Right renal cortex interstitium (tissue), 3 donors: ENCODE results near the gene MAOA. TPM values are rescaled to one million over a fixed set of nuclear protein-coding genes. Genes with fewer than 3 reads are reported as not detected.
"Not testable (repeated sequence)": the region's sequence is repeated elsewhere in the genome, so short reads cannot be mapped to it uniquely, and the experiment has no call there.

ENCODE experiments used
- DNase-seq, 3 donors: peaks; one replicate each; pipeline ENCODE4 v3.0.0-alpha.2; 2013; ENCODE audit warnings: low read depth in 3 of 3, low spot score in 2 of 3
- polyA plus RNA-seq, 3 donors: library from polyadenylated mRNA; unstranded; fragments of 120-200 nt; gene quantifications; one replicate each; pipeline ENCODE4 v1.2.1, GENCODE V29; 2013; ENCODE audit not compliant: insufficient read length in 3 of 3

MAOA gene
- polyA plus RNA-seq, 3 donors = 17.9 to 29.4 (median 19.0) TPM

DNA sequence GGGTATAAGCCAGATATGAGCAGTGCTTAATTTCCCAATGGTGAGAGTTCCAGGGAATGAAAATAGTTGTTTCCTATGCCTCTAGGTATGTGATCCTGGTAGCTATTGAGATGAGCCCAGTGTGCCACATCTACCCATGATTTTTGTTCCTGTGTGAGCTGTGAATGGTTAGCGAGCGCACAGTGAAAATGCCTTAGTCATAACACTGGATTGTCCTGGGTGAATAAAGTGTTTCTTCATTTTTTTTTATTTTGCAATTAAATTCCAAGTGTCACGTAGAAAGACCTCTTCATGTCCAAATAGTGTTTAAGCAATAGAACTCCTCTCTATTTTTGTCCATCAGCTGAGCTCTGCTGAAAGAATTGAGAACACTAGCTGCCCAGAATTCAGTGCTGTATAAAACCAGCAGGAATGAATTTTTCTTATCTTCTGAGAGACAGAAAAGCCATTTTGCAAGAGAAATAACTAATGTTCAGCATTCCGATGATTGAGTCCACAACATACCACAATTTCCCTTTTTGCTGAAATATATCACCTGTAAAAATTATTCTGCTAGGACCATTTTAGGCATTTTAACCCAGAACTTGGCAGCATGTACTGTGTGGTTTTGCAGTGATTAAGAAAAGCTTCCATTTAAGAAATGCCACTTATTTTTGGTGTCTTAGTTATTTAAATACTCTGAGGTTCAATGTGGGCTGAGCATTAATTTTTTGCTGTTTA is 5.6 kb downstream of the MAOA start:
- no peak for DNase-seq

GRCh38 chrX:43663173-43663572 is 7.1 kb downstream of the MAOA start:
- no peak for DNase-seq

- DNase-seq = no peak
Measured at GRCh38 chrX:43664258-43664657, 8.2 kb downstream of the MAOA start.

DNA sequence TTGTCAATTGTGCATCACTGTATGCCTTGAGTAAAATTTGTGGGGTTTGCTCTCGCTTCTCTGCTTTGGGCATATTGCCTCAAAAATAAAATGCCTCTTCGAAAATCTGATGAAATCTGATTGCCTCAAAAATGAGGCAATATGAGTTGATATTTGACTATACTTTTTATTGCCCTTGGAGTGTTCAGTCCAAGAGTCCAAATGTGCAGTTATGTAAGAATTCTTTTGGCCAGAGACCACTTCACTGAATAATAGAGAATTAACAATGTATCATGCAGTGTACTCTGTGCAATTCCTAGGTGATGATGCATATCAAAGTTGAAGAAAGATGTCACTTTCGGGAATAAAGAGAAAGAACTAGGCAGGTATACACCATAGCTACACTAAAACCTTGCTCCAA is 8.6 kb downstream of the MAOA start:
- no peak for DNase-seq

GRCh38 chrX:43666311-43666912 is 10.3 kb downstream of the MAOA start:
- no peak for DNase-seq

DNA sequence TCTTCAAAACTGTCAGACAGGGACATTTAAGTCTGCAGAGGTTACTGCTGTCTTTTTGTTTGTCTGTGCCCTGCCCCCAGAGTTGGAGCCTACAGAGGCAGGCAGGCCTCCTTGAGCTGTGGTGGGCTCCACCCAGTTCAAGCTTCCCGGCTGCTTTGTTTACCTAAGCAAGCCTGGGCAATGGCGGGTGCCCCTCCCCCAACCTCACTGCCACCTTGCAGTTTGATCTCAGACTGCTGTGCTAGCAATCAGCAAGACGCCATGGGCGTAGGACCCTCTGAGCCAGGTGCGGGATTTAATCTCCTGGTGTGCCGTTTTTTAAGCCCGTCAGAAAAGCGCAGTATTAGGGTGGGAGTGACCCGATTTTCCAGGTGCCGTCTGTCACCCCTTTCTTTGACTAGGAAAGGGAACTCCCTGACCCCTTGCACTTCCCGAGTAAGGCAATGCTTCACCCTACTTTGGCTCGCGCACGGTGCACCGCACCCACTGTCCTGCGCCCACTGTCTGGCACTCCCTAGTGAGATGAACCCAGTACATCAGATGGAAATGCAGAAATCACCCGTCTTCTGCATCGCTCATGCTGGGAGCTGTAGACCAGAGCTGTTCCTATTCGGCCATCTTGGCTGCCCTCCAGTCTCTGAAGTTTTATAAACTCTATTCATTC is 20.0 kb downstream of the MAOA start:
- not testable (repeated sequence) for DNase-seq

DNA sequence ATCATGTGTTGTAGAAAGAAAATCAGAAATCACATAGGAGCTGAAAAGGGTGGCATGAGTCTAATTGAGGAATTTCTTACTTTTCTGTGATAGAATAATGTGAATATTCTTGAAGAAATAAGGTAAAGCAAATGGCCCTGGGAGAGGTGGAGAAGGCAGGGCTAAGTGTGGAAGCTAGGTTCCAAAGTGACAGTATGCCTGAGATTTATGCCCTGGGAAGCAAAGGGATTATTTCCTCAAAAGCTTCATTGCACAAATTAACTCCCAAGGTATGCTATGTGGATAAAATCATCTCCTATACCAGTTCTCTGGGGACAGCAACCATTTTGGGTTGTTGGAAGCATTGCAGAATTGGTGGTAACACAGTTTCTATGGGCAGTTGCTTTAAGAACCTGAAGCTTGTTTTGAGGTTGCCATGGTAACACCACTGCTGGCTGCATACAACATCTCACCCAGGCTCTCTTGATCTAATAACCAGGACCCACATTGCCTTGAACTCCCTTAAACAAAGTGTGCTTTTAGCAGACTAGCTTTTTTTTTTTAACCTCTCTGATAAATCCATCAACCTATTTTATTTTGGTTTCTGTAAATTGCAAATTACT is 21.0 kb downstream of the MAOA start:
- DNase-seq = no peak

DNA sequence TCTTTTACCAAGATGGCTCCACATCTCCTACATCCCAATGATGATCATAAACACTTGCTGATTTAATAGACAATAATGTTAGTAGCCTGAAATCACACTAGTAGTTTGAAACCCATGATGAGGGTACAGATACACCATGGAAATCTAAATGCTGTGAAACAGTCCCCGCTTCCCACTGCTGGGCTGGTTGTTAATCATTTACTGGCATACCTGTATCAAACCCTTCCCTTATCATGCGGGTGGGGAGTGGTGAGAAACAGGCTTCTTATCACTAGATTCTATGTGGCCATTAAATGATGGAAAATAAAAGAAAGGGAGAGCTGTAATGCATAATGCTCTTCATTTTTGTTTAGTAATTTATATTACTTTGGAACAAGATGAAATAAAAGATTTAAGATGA is 21.9 kb downstream of the MAOA start:
- DNase-seq = no peak

DNA sequence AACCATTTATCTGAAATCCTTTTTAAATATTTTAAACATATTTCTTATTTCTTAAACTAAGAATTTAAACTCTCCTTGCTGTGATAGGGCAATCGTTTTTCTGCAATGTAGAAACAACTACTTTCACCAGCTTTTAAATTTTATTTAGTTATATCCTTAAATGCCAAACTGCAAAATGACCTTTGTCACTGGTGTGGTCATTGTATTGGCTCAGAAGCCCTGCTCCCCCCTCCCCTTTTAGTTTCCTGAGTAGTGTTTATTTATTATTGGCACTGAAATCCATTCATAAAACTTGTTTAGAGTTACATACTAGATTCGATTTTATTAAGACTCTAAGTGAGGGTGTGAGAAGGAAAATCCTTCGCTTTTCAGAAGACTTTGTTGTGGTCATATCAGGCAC is 23.0 kb downstream of the MAOA start:
- DNase-seq = no peak

DNA sequence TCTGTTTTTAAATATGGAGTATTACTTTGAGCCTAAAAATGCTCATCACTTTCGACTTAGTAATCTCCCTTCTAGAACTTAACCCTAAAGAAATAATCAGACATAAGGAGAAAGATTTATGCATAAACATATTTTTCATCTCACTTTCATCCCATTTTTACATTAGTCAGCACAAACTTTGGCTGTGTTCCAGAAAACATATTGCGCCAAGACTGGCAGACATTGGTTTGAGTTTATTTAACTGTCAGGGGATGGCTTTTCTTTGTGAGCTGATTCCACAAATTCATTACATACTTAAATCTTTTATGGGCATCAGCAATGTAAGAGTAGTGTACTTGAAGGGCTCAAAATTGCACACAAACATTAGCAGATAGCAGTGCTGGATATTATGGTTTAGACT is 23.7 kb downstream of the MAOA start:
- DNase-seq = no peak

- DNase-seq = no peak
Measured at GRCh38 chrX:43682726-43683125, 26.6 kb downstream of the MAOA start.

DNA sequence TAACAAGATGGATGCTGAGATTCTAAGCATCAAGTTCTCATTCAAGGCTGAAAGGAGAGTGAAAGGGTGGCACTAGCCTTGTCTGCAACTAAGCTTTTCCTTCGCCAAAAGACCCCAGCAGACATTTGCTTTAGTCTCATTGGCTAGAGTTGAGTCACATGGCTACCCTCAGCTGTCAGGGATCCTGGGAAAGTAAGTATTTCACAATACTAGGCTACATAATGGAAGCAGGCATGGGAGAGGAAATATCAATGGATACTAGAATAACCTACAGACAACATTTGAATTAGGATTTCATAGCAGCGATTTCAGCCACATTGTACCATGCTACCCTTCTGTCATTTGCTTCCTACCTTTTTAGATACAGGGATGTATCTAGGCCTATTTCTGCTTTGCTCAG is 29.1 kb downstream of the MAOA start:
- no peak for DNase-seq

DNA sequence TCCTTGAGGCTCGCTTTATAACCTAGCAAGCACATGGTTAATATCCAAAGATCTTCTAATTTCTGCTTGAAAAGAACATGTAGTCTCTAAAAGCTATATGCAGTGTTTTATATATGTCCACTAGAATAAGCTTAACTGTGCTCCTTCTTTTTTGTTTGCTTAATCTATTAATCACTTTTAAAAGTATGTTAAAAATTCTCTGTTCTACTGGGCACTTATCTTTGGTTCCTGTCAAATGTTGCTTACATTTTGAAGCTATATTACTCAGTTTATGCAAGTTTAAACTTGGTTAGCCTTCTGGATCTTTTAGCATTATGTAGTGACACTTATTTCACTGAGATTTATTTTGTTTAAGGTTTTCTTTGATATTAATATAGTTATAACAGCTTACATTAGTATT is 32.5 kb downstream of the MAOA start:
- DNase-seq = no peak

- no peak for DNase-seq
Measured at GRCh38 chrX:43693602-43694406, 37.7 kb downstream of the MAOA start.

- DNase-seq = no peak
Measured at GRCh38 chrX:43699475-43699874, 43.4 kb downstream of the MAOA start.

- DNase-seq = no peak
Measured at GRCh38 chrX:43702079-43702524, 46.0 kb downstream of the MAOA start.

DNA sequence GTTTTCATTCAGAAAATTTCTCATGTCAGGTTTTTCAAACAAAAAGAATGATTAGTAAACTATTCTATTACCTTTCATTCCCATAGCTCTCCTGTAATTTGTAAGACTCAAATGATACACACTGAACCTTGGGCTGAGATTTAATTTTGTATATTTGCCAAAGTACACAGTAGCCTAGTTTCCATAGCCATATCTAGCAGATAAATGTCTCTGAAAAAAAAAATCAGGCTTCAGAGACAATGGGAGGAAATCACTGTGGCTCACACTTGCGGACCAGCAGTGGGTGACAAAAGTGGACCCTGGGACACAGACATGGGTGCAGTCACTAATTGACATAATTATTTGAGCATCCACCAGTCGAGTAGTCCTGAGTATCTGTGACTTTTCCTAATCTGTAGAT is 46.6 kb downstream of the MAOA start:
- no peak for DNase-seq

DNA sequence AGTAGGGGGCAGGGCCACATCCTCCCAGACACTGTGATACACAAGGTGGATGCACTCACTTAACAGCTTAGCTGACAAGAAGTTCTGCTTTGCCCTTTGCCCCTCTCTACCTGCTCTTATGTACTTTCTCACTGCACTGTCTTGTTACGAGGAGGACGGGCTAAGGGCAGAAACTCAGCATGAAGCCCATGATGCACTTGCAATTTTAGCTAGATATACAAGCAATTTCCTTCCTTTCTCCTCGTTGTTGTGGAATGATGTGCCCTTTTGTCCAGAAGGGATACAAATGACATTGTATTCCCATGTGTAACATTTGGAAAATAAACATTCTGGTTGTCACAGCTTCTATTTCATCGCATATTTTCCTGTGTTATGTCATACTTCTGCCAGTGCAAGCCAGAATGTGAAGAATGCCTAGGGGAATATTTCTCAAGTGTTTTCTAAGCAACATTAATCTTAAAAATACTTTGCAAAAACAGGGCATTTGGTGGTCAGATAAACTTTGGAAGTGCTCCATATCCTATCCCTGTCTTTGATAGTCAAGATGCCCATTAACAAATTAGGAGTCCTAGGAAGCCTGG is 47.2 kb downstream of the MAOA start:
- DNase-seq = no peak

DNA sequence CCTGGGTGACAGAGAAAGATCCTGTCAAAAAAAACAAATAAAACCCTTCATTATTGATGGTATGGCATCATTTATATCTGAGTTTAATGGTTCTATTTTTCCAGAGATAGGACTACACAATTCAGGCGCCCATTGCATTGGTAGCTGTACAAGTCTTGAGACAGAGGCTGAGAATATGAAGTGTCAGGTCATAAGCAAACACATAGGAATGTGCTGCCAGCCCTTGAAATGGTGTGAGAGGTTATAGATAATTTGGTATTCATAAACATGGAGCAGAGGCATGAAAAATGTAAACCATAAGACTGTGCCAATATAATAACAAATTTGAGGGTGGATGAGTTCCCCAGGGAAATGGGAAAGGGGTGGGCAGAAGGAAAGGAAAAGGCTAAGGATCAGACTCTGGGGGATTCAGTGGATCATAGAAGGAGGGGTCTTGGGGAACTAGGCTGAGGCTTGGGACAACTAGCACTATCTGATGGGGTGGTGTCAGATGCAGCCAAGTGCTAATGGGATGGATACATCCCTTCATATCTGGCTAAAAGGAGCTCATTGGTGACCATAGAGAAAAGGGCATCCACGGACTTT is 50.8 kb downstream of the MAOA start:
- no peak for DNase-seq
